GM21723 (cell line): ENCODE results near the gene PCGF3.
"Not testable (repeated sequence)": the region's sequence is repeated elsewhere in the genome, so short reads cannot be mapped to it uniquely, and the experiment has no call there.

Experiments used
- ATAC-seq: cut with Tn5 transposase; IDR thresholded peaks from one replicate; pipeline ENCODE4 v1.9.1; 2021; ENCODE audit warnings: mild to moderate bottlenecking, moderate library complexity; ENCODE audit not compliant: unreplicated experiment

PCGF3 gene

GRCh38 chr4:736561-736960 lies 30.9 kb downstream of the PCGF3 start:
- ATAC-seq, result not testable (repeated sequence)

- no peak for ATAC-seq
Observed at GRCh38 chr4:738781-739280, 33.2 kb downstream of the PCGF3 start.

- no peak for ATAC-seq
Observed at GRCh38 chr4:739569-739968, 33.9 kb downstream of the PCGF3 start.

- no peak for ATAC-seq
Observed at GRCh38 chr4:740011-740410, 34.4 kb downstream of the PCGF3 start.

- no peak for ATAC-seq
Observed at GRCh38 chr4:740656-741282, 35.1 kb downstream of the PCGF3 start.

- no peak for ATAC-seq
Observed at GRCh38 chr4:742096-742741, 36.6 kb downstream of the PCGF3 start.

- peak; percentile 73 for ATAC-seq
Observed at GRCh38 chr4:742742-743311, 37.2 kb downstream of the PCGF3 start.

GRCh38 chr4:743463-744211 lies 38.0 kb downstream of the PCGF3 start:
- no peak for ATAC-seq

- ATAC-seq, result no peak
Observed at GRCh38 chr4:744212-744841, 38.7 kb downstream of the PCGF3 start.

- ATAC-seq, result no peak
Observed at GRCh38 chr4:747546-748170, 42.0 kb downstream of the PCGF3 start.

GRCh38 chr4:748461-748860 lies 42.8 kb downstream of the PCGF3 start:
- no peak for ATAC-seq

GRCh38 chr4:749698-750666 lies 44.4 kb downstream of the PCGF3 start:
- no peak for ATAC-seq

GRCh38 chr4:751676-752075 lies 46.0 kb downstream of the PCGF3 start:
- no peak for ATAC-seq

- ATAC-seq, result no peak
Observed at GRCh38 chr4:752196-752861, 46.7 kb downstream of the PCGF3 start.

GRCh38 chr4:753186-753585 lies 47.6 kb downstream of the PCGF3 start:
- ATAC-seq, result not testable (repeated sequence)

- no peak for ATAC-seq
Observed at GRCh38 chr4:754221-755120, 48.8 kb downstream of the PCGF3 start.

GRCh38 chr4:757111-757510 lies 51.5 kb downstream of the PCGF3 start:
- no peak for ATAC-seq

GRCh38 chr4:759810-760209 lies 54.2 kb downstream of the PCGF3 start:
- ATAC-seq, result not testable (repeated sequence)
